Fibroblast of lung (primary cell): Measurements from ENCODE around the gene CATSPER1.

Experiments used
- CTCF ChIP-seq, 2 donors: IDR thresholded peaks in 1 of 2; conservative IDR thresholded peaks in 1 of 2; 1 replicate in 1 of 2; 2 replicates in 1 of 2; pipeline ENCODE4 v1.5.1; 2011 to 2012; ENCODE audit warnings: low read length in 2 of 2, control low read depth in 1 of 2, inconsistent platforms in 1 of 2, low read depth in 1 of 2, mild to moderate bottlenecking in 1 of 2
- EZH2 ChIP-seq: IDR thresholded peaks from 2 replicates; pipeline ENCODE4 v1.5.1; 2012; ENCODE audit warnings: low read length, control low read depth, mild to moderate bottlenecking; ENCODE audit errors: missing control alignments

GRCh38 chr11:66035653-66036333 lies 9.5 kb upstream of the CATSPER1 start:
- no peak for TF ChIP-seq EZH2
- no peak for TF ChIP-seq CTCF (conservative IDR thresholded peaks at IDR 0.05 in 1 of 2, IDR thresholded peaks at IDR 0.05 in 1 of 2; ENCODE audit: low read depth in 1 of 2, low read length in 2 of 2)
